IMR-90 (cell line): ENCODE results near the gene ARPP21. TPM values are rescaled to one million over a fixed set of nuclear protein-coding genes. Genes with fewer than 3 reads are reported as not detected.

Source experiments
- ATAC-seq: fragments of 200-7000 bp; cut with Tn5 transposase; 2 replicates; pipeline ENCODE4 v1.9.1; 2020; ENCODE audit warnings: low read depth, mild to moderate bottlenecking, moderate library complexity
- BruUV-seq: library from RNA; stranded (reverse); fragments of 400-500 nt; replicated peaks from 2 replicates; lab custom pipeline; 2021; lab: Mats Ljungman, UMichigan
- CTCF ChIA-PET: fragments of 300-600 bp; formaldehyde crosslinking; extraction: SDS; loops from one replicate; lab custom pipeline; 2021; ENCODE audit warnings: antibody characterized with exemption; lab: Yijun Ruan, JAX
- POLR2A ChIA-PET: fragments of 300-600 bp; sonication (Branson Sonifier 250); formaldehyde crosslinking; loops from one replicate; lab custom pipeline; 2022; ENCODE audit warnings: antibody characterized with exemption; ENCODE audit not compliant: unreplicated experiment; lab: Charles Lee
- DNase-seq: peaks from one replicate; pipeline ENCODE4 v3.0.0; 2013
- H2AFZ ChIP-seq: replicated peaks from 2 replicates; pipeline ENCODE3; 2013; ENCODE audit warnings: low read length, mild to moderate bottlenecking; ENCODE audit not compliant: poor library complexity
- H2AK5ac ChIP-seq: 2 replicates; pipeline ENCODE4 v1.6.1; 2013; ENCODE audit warnings: low read depth, low read length, inconsistent platforms
- H2AK9ac ChIP-seq: replicated peaks from 2 replicates; pipeline ENCODE3; 2013; ENCODE audit warnings: mild to moderate bottlenecking, low read depth, low read length, moderate library complexity; ENCODE audit not compliant: poor library complexity
- H2BK120ac ChIP-seq: 2 replicates; pipeline ENCODE4 v1.6.1; 2013; ENCODE audit warnings: low read depth, low read length, inconsistent platforms
- H2BK15ac ChIP-seq: 3 replicates; pipeline ENCODE4 v1.6.1; 2013; ENCODE audit warnings: low read depth, low read length, inconsistent platforms
- H2BK20ac ChIP-seq: 2 replicates; pipeline ENCODE4 v1.6.1; 2013; ENCODE audit warnings: low read depth, mild to moderate bottlenecking, inconsistent platforms, low read length, moderate library complexity
- H2BK5ac ChIP-seq: 2 replicates; pipeline ENCODE4 v1.6.1; 2013; ENCODE audit warnings: mild to moderate bottlenecking, low read depth, low read length, inconsistent platforms; ENCODE audit not compliant: poor library complexity, severe bottlenecking
- H3K14ac ChIP-seq: replicated peaks from 2 replicates; pipeline ENCODE4 v1.6.1; 2013; ENCODE audit warnings: low read depth, low read length, inconsistent platforms
- H3K18ac ChIP-seq: 2 replicates; pipeline ENCODE4 v1.6.1; 2013; ENCODE audit warnings: low read depth, low read length, control low read depth
- H3K23ac ChIP-seq: 2 replicates; pipeline ENCODE4 v1.6.1; 2013; ENCODE audit warnings: low read depth, low read length, inconsistent platforms
- H3K27ac ChIP-seq: 2 replicates; pipeline ENCODE4 v1.5.1; 2013; ENCODE audit warnings: mild to moderate bottlenecking, control low read depth, low read length; ENCODE audit not compliant: insufficient read depth
- H3K27me3 ChIP-seq: 2 replicates; pipeline ENCODE4 v1.6.1; 2013; ENCODE audit warnings: low read length; ENCODE audit not compliant: control insufficient read depth, insufficient read depth
- H3K36me3 ChIP-seq: 2 replicates; pipeline ENCODE4 v1.6.1; 2013; ENCODE audit warnings: low read length, mixed read lengths; ENCODE audit not compliant: control insufficient read depth, insufficient read depth
- H3K4ac ChIP-seq: 2 replicates; pipeline ENCODE4 v1.6.1; 2013; ENCODE audit warnings: low read depth, low read length, inconsistent platforms
- H3K4me1 ChIP-seq: 2 replicates; pipeline ENCODE4 v1.6.1; 2013; ENCODE audit warnings: low read length, mixed read lengths; ENCODE audit not compliant: control insufficient read depth, insufficient read depth
- H3K4me2 ChIP-seq: 2 replicates; pipeline ENCODE4 v1.6.1; 2013; ENCODE audit warnings: low read depth, mild to moderate bottlenecking, control low read depth, low read length, moderate library complexity
- H3K4me3 ChIP-seq: 2 replicates; pipeline ENCODE4 v1.5.1; 2013; ENCODE audit warnings: low read depth, mild to moderate bottlenecking, control low read depth, low read length, moderate library complexity; ENCODE audit not compliant: insufficient read depth
- H3K56ac ChIP-seq: 2 replicates; pipeline ENCODE4 v1.6.1; 2013; ENCODE audit warnings: low read length, inconsistent platforms; ENCODE audit not compliant: insufficient read depth; ENCODE audit errors: extremely low read depth
- H3K79me1 ChIP-seq, 2 experiments: 2 replicates each; pipeline ENCODE4 v1.6.1; 2013; ENCODE audit warnings: low read length in 2 of 2, inconsistent platforms in 1 of 2, low read depth in 1 of 2
- H3K9ac ChIP-seq: 2 replicates; pipeline ENCODE4 v1.6.1; 2013; ENCODE audit warnings: low read depth, low read length, control low read depth
- H3K9me1 ChIP-seq: 2 replicates; pipeline ENCODE4 v1.6.1; 2013; ENCODE audit warnings: low read length, inconsistent platforms; ENCODE audit not compliant: insufficient read depth
- H3K9me3 ChIP-seq: 2 replicates; pipeline ENCODE4 v1.6.1; 2013; ENCODE audit warnings: low read length; ENCODE audit not compliant: control insufficient read depth, insufficient read depth
- H4K20me1 ChIP-seq: 2 replicates; pipeline ENCODE4 v1.6.1; 2013; ENCODE audit warnings: low read length, inconsistent platforms; ENCODE audit not compliant: insufficient read depth
- H4K5ac ChIP-seq: 2 replicates; pipeline ENCODE4 v1.6.1; 2013; ENCODE audit warnings: mild to moderate bottlenecking, low read depth, low read length, control low read depth
- H4K8ac ChIP-seq, 2 experiments: 2 replicates each; pipeline ENCODE4 v1.6.1; 2013; ENCODE audit warnings: low read depth in 2 of 2, low read length in 2 of 2, control low read depth in 1 of 2, inconsistent platforms in 1 of 2
- H4K91ac ChIP-seq: 2 replicates; pipeline ENCODE4 v1.6.1; 2013; ENCODE audit warnings: low read depth, low read length, inconsistent platforms; ENCODE audit not compliant: insufficient read depth
- BHLHE40 ChIP-seq: fragments of 150-350 bp; IDR thresholded peaks from 2 replicates; pipeline ENCODE4 v1.6.1; 2016; ENCODE audit warnings: mild to moderate bottlenecking, low read depth, low read length
- ELK1 ChIP-seq: fragments of 150-350 bp; IDR thresholded peaks from 2 replicates; pipeline ENCODE4 v1.6.1; 2016; ENCODE audit warnings: low read depth, mild to moderate bottlenecking, low read length, moderate library complexity, borderline replicate concordance
- MAFK ChIP-seq: IDR thresholded peaks from 2 replicates; pipeline ENCODE4 v1.6.1; 2012; ENCODE audit warnings: low read depth, low read length, improper control_type of control experiment
- MAZ ChIP-seq: IDR thresholded peaks from 2 replicates; pipeline ENCODE4 v1.6.1; 2012; ENCODE audit warnings: low read depth, mild to moderate bottlenecking, low read length, improper control_type of control experiment, moderate library complexity, borderline replicate concordance
- MXI1 ChIP-seq: IDR thresholded peaks from 2 replicates; pipeline ENCODE4 v1.6.1; 2012; ENCODE audit warnings: low read depth, mild to moderate bottlenecking, low read length, moderate library complexity, borderline replicate concordance
- NFE2L2 ChIP-seq: fragments of 150-350 bp; IDR thresholded peaks from 2 replicates; pipeline ENCODE4 v1.6.1; 2016; ENCODE audit warnings: low read depth, mild to moderate bottlenecking, low read length
- RAD21 ChIP-seq: IDR thresholded peaks from 2 replicates; pipeline ENCODE4 v1.6.1; 2012; ENCODE audit warnings: low read length, improper control_type of control experiment
- RCOR1 ChIP-seq: IDR thresholded peaks from 2 replicates; pipeline ENCODE4 v1.6.1; 2012; ENCODE audit warnings: mild to moderate bottlenecking, low read length, improper control_type of control experiment; ENCODE audit not compliant: insufficient replicate concordance
- SMC3 ChIP-seq: fragments of 150-350 bp; IDR thresholded peaks from 2 replicates; pipeline ENCODE4 v1.6.1; 2016; ENCODE audit warnings: low read depth, mild to moderate bottlenecking, antibody characterized with exemption, low read length, moderate library complexity
- USF2 ChIP-seq: fragments of 150-350 bp; IDR thresholded peaks from 2 replicates; pipeline ENCODE4 v1.6.1; 2017; ENCODE audit warnings: mild to moderate bottlenecking, antibody characterized with exemption, low read length, low read depth
- dilution Hi-C: fragments of 300-500 bp; cut with HindIII; formaldehyde crosslinking; loops from one replicate; pipeline ENCODE4 v1.14.3; 2018; ENCODE audit warnings: low sequenced_read_pairs; ENCODE audit not compliant: unreplicated experiment
- in situ Hi-C: fragments of 300-500 bp; cut with MboI; formaldehyde crosslinking; loops from 3 replicates; pipeline ENCODE4 v1.14.3; 2019; ENCODE audit warnings: low sequenced_read_pairs, inconsistent platforms, mixed read lengths
- intact Hi-C: fragments of 100-400 bp; cut with micrococcal nuclease; formaldehyde crosslinking; loops from 2 replicates; pipeline ENCODE4 v1.10.0; 2022
- polyA plus RNA-seq, 3 experiments: library from polyadenylated mRNA; depleted of rRNA; stranded (reverse); fragments of >200 nt; gene quantifications; 2 replicates each; pipeline ENCODE4 v1.2.3, GENCODE V29; 2012; ENCODE audit warnings: low replicate concordance in 1 of 3
- total RNA-seq: library from RNA; depleted of rRNA; stranded (reverse); fragments of >200 nt; gene quantifications from 2 replicates; pipeline ENCODE4 v1.2.3, GENCODE V29; 2012

ARPP21 gene
- total and polyA plus RNA-seq, 2 of the 4 experiments (the other 2 are of a cell fraction): not detected

- no TSS peak for BruUV-seq
- Histone ChIP-seq H3K27me3 (no peaks in the 10 kb centered on the region), H2BK20ac (no peak overlapping the region), H2BK120ac (no peak overlapping the region), H3K4me1 (no peaks in the 10 kb centered on the region), H3K4me3 (no peak overlapping the region), H2BK15ac (no peak overlapping the region), H3K14ac (no peak overlapping the region), H3K36me3 (no peaks in the 10 kb centered on the region), H4K20me1 (no peaks in the 10 kb centered on the region), H4K91ac (no peak overlapping the region), H3K9me1 (no peaks in the 10 kb centered on the region), H3K18ac (no peak overlapping the region), H3K23ac (no peak overlapping the region), H2AK9ac (no peak overlapping the region), H3K9ac (no peak overlapping the region), H2AK5ac (no peak overlapping the region), H3K27ac (no peak overlapping the region), H2BK5ac (no peak overlapping the region), H2AFZ (no peak overlapping the region), H3K79me1 (no peaks in the 10 kb centered on the region), H4K8ac (no peak overlapping the region), H3K4me2 (no peak overlapping the region), H3K56ac (no peak overlapping the region), H3K4ac (no peak overlapping the region), H4K5ac (no peak overlapping the region), H3K9me3 (peaks cover 6% of the 10 kb centered on the region)
- ChIA-PET CTCF (no interaction called here), POLR2A (no interaction called here)
- dilution Hi-C loops: no loop called here
- no peak for TF ChIP-seq MXI1
- TF ChIP-seq USF2: no peak
- no peak for TF ChIP-seq MAZ
- no peak for TF ChIP-seq RAD21
- no peak for TF ChIP-seq ELK1
- no peak for TF ChIP-seq NFE2L2
- TF ChIP-seq SMC3: no peak
- TF ChIP-seq BHLHE40: no peak
- TF ChIP-seq MAFK: no peak
- TF ChIP-seq RCOR1: no peak
- in situ Hi-C loops: no loop called here
- DNase-seq (no peak), ATAC-seq (no peak)
- intact Hi-C loops: no loop called here
Measured at GRCh38 chr3:35723480-35724097, 84.3 kb downstream of the ARPP21 start.
